ENCODE results near the gene PHACTR4.
"Not testable (repeated sequence)": the region's sequence is repeated elsewhere in the genome, so short reads cannot be mapped to it uniquely, and the experiment has no call there.

PHACTR4 gene

DNA sequence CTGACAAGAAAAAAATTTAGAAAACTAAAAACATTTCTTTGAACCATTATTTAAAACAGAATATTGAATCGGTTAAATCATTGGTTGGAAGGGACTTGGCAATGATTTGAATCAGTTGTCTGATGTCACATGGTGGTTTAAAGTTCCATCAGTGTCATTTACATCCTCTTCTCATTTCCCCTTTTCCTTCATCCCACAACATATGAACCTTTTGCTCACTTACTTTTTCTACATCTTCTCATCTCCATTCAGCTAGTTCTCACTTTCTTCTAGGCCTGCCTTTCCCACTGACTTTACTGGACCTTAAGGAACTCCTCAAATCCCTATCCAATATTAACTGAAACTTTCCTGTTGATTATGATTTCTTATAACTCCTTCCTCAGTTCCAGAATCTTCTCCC, 58.5 kb downstream of the PHACTR4 start:
- H3K27ac Mint-ChIP-seq = no peak overlapping the region
- H3K4me1 Mint-ChIP-seq = peaks cover 6% of the 10 kb centered on the region
- no peaks in the 10 kb centered on the region for H3K9me3 Mint-ChIP-seq
- peaks cover 5% of the 10 kb centered on the region for H3K36me3 Mint-ChIP-seq
- DNase-seq (ENCODE audit: low spot score in 2 of 2) = no peak
- H3K4me3 Mint-ChIP-seq = no peak overlapping the region
- ATAC-seq (ENCODE audit: low read depth) = peak; percentile 46
- no peaks in the 10 kb centered on the region for H3K27me3 Mint-ChIP-seq

DNA sequence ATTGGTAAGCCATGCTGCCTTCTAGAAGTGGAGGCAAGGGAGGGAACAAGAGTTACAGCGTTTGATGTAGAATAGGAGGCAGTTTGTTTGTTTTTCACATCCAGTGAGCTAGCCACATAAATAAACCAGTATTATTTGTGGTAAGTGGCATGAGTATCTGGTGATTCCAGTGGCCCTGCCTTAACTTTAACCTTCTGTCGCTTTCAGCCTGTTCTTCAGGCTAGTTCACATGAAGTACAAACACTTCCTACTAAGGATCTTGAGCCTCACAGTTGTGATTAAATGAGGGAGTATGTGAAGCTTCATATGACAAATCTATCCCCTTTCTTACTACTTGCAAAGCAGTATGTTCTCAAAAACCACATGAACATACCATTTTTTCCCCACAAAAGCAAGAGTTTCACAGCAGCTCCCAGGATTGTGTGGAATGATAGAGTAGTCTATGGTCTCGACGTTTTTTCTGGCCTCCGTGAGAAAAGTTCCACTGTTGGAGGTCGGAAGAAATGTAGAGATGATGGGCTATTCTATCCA, 59.5 kb downstream of the PHACTR4 start:
- Mint-ChIP-seq H3K4me1 (peaks cover 6% of the 10 kb centered on the region), H3K9me3 (no peaks in the 10 kb centered on the region), H3K4me3 (no peak overlapping the region), H3K36me3 (peaks cover 5% of the 10 kb centered on the region), H3K27ac (peak overlapping the region; percentile 14), H3K27me3 (no peaks in the 10 kb centered on the region)
- ATAC-seq (ENCODE audit: low read depth) (no peak), DNase-seq (ENCODE audit: low spot score in 2 of 2) (no peak)

DNA sequence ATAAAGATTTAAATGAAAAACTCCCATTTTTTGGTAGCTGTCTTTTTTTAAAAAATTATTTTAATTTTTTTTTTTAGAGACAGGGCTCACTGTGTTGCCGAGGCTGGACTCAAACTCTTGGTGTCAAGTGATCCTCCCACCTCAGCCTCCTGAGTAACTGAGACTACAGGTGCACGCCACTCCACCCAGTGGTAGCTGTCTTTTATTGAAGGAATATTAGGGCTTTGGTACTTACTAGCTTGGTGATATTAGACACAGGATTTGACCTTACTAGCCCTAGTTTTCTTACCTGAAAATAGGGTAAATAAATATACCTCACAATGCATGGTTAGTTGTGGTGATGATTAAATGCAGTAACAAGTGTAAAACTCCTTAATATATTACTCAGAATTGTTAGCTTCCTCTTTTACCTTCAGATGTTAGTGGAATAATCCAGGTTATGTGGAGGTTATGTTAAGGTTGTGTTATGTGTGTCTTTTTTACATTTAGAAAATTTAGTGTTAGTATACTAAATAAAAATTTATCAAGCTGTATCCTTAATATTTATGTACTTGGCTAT, 66.8 kb downstream of the PHACTR4 start:
- Mint-ChIP-seq H3K27me3 (no peaks in the 10 kb centered on the region), H3K36me3 (peaks cover 7% of the 10 kb centered on the region), H3K4me1 (peaks cover 3% of the 10 kb centered on the region), H3K4me3 (no peak overlapping the region), H3K9me3 (no peaks in the 10 kb centered on the region), H3K27ac (no peak overlapping the region)
- ATAC-seq (ENCODE audit: low read depth) (no peak), DNase-seq (ENCODE audit: low spot score in 2 of 2) (no peak)

DNA sequence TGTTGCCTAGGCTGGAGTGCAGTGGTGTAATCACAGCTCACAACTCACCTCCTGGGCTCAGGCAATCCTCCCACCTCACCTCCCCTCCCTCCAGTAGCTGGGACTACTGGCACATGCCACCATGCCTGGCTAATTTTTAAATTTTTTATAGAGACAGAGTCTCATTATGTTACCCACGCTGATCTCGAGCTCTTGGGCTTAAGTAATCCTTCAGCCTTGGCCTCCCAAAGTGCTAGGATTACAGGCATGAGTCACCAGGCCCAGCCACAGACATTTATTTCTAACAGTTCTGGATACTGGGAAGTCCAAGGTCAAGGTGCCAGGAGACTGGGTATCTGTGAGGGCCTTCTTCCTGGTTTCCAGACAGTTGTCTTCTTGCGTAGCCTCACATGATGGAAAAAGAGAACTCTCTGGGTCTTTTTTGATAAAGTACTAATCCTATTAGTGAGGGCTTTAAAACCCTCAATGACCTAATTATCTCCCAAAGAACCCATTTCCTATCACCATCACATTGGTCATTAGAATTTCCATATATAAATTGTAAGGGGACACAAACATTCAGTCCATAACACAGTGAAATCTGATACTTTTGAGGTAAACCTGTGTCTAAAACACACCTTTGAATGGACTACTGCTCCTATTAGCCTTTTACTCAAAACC, 67.9 kb downstream of the PHACTR4 start:
- H3K27me3 Mint-ChIP-seq = no peaks in the 10 kb centered on the region
- no peak overlapping the region for H3K4me3 Mint-ChIP-seq
- peaks cover 7% of the 10 kb centered on the region for H3K36me3 Mint-ChIP-seq
- H3K27ac Mint-ChIP-seq = no peak overlapping the region
- peaks cover 3% of the 10 kb centered on the region for H3K4me1 Mint-ChIP-seq
- DNase-seq (ENCODE audit: low spot score in 2 of 2) (no peak), ATAC-seq (ENCODE audit: low read depth) (no peak)
- no peaks in the 10 kb centered on the region for H3K9me3 Mint-ChIP-seq

DNA sequence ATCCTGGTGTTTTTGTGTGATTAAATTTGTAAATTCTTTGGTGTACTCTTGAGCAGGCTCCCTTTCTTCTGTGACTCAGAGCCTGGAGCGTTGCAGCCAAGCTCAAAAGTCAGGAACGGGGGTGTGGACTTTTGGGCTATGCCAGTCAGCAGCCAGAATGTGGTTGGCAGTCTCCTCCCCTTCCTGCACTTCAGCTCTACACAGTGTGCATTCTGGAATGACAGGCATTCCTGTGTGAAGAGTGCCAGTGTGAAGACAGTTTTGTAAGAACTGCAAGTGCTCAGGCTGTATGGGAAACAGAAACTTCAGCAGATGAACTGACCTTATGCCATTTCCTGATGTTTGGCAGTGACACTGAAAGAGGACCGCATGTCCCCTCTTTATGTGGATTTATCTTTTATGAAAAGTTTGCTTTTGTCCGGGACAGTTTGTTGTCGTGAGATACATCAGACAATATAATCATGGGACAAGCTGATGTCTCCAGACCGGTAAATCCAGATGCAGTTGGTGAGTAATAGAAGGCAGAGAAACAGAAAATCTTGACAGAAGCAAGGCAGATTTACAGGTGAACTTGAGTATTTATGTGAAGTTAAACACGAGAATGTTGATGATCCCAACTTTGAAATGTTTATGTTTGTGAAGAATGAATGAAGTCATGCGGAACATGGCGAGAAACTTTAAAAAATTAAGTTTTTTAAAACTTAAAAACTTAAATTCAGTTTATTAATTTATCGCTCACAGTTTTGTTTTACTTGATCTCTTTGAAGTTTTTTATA, 68.6 kb downstream of the PHACTR4 start:
- Mint-ChIP-seq H3K4me3 (no peak overlapping the region), H3K36me3 (peaks cover 7% of the 10 kb centered on the region), H3K27me3 (no peaks in the 10 kb centered on the region), H3K9me3 (no peaks in the 10 kb centered on the region), H3K27ac (no peak overlapping the region), H3K4me1 (peaks cover 3% of the 10 kb centered on the region)
- DNase-seq (ENCODE audit: low spot score in 2 of 2) (no peak), ATAC-seq (ENCODE audit: low read depth) (no peak)

DNA sequence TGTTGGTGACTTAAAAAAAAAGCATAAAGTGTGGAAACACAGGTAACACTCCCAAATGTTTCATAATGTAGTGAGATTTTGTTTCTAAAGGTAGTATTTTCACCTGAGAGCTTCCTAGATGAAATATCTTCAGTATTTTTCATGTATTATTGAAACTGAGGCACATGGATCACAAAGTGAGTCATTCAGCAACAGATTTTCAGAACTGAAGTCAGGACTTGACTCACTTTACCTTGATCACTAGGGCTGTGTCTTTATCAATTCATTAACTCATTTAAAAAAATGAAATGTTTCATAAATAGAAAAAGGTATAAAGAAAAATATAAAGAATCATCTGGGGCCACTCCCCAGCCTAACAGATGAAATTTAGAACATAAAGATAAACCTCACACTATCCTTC, 69.8 kb downstream of the PHACTR4 start:
- ATAC-seq (ENCODE audit: low read depth) (no peak), DNase-seq (ENCODE audit: low spot score in 2 of 2) (no peak)
- Mint-ChIP-seq H3K27ac (no peak overlapping the region), H3K27me3 (no peaks in the 10 kb centered on the region), H3K36me3 (peaks cover 14% of the 10 kb centered on the region), H3K4me1 (peaks cover 3% of the 10 kb centered on the region), H3K4me3 (no peak overlapping the region), H3K9me3 (no peaks in the 10 kb centered on the region)

DNA sequence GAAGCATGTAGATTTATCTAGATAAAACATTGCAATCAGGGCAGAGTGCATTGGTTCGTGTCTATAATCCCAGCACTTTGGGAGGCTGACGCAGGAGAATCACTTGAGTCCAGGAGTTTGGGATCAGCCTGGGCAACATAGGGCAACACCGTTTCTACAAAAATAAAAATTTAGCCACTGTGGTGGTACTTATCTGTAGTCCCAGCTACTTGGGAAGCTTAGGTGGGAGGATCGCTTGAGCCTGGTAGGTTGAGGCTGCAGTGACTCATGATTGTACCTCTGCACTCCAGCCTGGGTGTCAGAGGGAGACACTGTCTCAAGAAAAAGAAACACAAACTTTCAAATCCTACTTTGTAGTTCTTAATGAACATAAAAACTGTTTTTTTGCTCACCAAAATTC, 72.1 kb downstream of the PHACTR4 start:
- DNase-seq (ENCODE audit: low spot score in 2 of 2) (no peak), ATAC-seq (ENCODE audit: low read depth) (no peak)
- Mint-ChIP-seq H3K36me3 (peaks cover 16% of the 10 kb centered on the region), H3K9me3 (no peaks in the 10 kb centered on the region), H3K4me1 (peaks cover 9% of the 10 kb centered on the region), H3K4me3 (no peak overlapping the region), H3K27ac (no peak overlapping the region), H3K27me3 (no peaks in the 10 kb centered on the region)

DNA sequence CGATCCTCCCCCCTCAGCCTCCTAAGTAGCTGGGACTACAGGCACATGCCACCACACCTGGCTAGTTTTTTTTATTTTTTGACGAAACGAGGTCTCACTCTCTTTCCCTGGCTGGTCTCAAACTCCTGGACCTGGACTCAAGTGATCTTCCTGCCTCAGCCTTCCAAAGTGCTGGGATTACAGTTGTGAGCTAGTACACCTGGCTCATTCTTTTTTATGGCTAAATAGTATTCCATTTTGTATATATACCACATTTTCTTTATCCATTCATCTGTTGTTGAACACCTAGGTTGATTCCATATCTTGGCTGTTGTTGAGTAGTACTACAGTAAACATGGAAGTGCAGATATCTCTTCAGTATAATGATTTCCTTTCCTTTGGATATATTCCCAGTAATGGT, 74.0 kb downstream of the PHACTR4 start:
- no peaks in the 10 kb centered on the region for H3K9me3 Mint-ChIP-seq
- no peak overlapping the region for H3K27ac Mint-ChIP-seq
- no peak for ATAC-seq (ENCODE audit: low read depth)
- H3K4me3 Mint-ChIP-seq = no peak overlapping the region
- peaks cover 13% of the 10 kb centered on the region for H3K36me3 Mint-ChIP-seq
- peaks cover 15% of the 10 kb centered on the region for H3K4me1 Mint-ChIP-seq
- DNase-seq (ENCODE audit: low spot score in 2 of 2) = no peak
- no peaks in the 10 kb centered on the region for H3K27me3 Mint-ChIP-seq

DNA sequence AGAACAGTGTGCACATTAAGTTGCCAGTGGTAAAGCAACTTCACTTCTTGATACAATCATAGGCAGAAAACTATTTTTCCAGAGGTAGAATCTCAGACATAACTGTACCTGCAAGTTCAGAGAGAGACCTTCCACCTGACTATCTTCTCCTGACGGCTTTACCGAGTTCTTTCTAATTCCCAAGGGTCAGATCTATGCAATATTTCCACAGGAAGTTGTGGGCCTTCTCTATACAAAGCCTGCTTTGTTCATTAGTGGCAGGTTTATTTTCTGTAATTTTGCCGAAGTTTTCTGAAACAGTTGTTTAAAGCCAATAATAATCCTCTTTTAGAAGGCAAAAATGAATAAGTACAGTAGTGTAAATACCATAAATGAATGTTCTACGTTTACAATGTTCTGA, 78.1 kb downstream of the PHACTR4 start:
- peaks cover 11% of the 10 kb centered on the region for H3K4me1 Mint-ChIP-seq
- ATAC-seq (ENCODE audit: low read depth) (no peak), DNase-seq (ENCODE audit: low spot score in 2 of 2) (no peak)
- H3K36me3 Mint-ChIP-seq = peaks cover 9% of the 10 kb centered on the region
- peak overlapping the region; percentile 5 for H3K4me3 Mint-ChIP-seq
- no peaks in the 10 kb centered on the region for H3K27me3 Mint-ChIP-seq
- H3K27ac Mint-ChIP-seq = peak overlapping the region; percentile 67
- H3K9me3 Mint-ChIP-seq = no peaks in the 10 kb centered on the region

DNA sequence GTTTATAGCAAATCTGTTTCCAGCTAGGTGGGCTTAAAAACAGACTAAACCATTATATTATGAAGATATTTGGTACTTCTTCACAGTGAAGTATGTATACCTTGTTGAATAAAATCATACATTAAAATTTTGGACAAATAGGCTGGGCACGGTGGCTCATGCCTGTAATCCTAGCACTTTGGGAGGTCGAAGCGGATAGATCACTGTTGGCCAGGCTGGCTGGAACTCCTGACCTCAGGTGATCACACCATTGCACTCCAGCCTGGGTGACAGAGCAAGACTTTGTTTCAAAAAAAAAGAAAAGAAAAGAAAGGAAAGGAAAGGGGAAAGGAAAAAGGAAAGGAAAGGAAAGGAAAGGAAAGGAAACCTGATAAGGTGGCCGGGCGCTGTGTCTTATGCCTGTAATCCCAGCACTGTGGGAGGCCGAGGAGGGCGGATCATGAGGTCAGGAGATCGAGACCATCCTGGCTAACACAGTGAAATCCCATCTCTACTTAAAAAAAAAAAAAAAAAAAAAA, 78.6 kb downstream of the PHACTR4 start:
- ATAC-seq (ENCODE audit: low read depth); H3K9me3 Mint-ChIP-seq; DNase-seq (ENCODE audit: low spot score in 2 of 2); H3K27me3 Mint-ChIP-seq; H3K4me3 Mint-ChIP-seq: not testable (repeated sequence)
- Mint-ChIP-seq H3K4me1 (peaks cover 11% of the 10 kb centered on the region), H3K27ac (peak overlapping the region; percentile 67), H3K36me3 (peaks cover 11% of the 10 kb centered on the region)

DNA sequence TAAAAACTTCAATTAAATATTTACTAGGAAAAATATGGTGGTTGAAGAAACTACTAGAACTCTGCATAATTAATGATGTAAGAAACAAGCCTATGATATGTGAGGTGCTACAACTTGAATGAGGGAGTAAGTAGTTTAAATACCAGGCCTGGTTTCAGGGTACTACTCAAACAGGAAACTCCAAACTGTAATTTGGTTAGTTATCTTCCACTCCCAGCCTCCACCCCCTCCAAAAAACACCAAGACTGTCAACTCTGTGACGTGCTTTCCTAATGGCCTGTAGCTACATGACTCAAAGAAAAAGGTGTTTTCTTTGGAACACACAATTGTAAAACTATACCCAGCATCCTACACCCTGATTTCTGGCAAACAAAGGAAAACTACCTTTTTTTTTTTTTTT, 80.4 kb downstream of the PHACTR4 start:
- DNase-seq (ENCODE audit: low spot score in 2 of 2) = no peak
- Mint-ChIP-seq H3K27ac (no peak overlapping the region), H3K9me3 (no peaks in the 10 kb centered on the region), H3K27me3 (no peaks in the 10 kb centered on the region), H3K4me3 (no peak overlapping the region), H3K4me1 (peaks cover 11% of the 10 kb centered on the region), H3K36me3 (peaks cover 8% of the 10 kb centered on the region)
- no peak for ATAC-seq (ENCODE audit: low read depth)

DNA sequence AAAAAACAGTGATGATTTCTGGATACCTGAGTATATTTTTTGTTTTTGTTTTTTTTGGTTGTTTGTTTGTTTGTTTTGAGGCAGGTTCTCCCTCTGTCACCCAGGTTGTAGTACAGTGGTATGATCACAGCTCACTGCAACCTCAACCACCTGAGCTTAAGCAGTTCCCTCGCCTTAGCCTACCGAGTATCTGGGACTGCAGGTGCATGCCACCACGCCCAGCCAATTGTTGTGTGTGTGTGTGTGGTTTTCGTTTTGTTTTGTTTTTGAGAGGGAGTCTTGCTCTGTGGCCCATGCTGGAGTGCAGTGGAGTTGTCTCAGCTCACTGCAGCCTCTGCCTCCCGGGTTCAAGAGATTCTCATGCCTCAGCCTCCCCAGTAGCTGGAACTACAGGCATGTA, 81.0 kb downstream of the PHACTR4 start:
- no peak for ATAC-seq (ENCODE audit: low read depth)
- H3K9me3 Mint-ChIP-seq = no peaks in the 10 kb centered on the region
- peaks cover 8% of the 10 kb centered on the region for H3K36me3 Mint-ChIP-seq
- DNase-seq (ENCODE audit: low spot score in 2 of 2) = no peak
- H3K27me3 Mint-ChIP-seq = no peaks in the 10 kb centered on the region
- no peak overlapping the region for H3K27ac Mint-ChIP-seq
- no peak overlapping the region for H3K4me3 Mint-ChIP-seq
- peaks cover 11% of the 10 kb centered on the region for H3K4me1 Mint-ChIP-seq

DNA sequence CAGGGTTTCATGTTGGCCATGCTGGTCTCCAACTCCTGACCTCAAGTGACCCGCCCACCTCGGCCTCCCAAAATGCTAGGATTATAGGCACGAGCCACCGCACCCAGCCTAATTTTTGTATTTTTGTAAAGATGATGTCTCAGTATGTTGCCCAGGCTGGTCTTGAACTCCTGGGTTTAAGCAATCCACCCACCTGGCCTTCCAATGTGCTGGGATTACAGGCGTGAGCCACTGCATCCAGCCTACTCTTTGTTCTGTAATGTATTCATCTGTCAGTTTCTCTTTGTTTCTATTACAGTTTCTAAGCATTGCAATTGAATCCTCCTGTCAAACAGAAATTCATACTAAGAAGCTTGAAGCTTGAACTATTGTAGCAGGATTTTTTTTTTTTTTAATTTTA, 81.5 kb downstream of the PHACTR4 start:
- H3K4me3 Mint-ChIP-seq = no peak overlapping the region

DNA sequence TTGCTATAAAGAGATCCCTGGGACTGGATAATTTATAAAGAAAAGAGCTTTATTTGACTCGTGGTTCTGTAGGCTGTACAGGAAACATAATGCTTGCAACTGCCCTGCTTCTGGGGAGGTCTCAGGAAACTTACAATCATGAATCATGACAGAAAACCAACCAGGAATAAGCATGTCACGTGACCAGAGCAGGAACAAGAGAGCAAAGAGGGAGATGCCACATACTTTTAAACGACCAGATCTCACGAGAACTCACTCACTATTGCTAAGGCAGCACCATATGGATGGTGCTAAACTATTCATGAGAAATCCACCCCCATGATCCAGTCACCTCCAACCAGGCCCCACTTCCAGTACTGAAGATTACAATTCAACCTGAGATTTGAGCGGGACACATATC, 86.5 kb downstream of the PHACTR4 start:
- peaks cover 9% of the 10 kb centered on the region for H3K36me3 Mint-ChIP-seq
- no peak overlapping the region for H3K27ac Mint-ChIP-seq

More for the DNA sequence above, 81.5 kb downstream of the PHACTR4 start:
- no peak for ATAC-seq (ENCODE audit: low read depth)
- Mint-ChIP-seq H3K27ac (no peak overlapping the region), H3K27me3 (no peaks in the 10 kb centered on the region), H3K9me3 (no peaks in the 10 kb centered on the region), H3K4me1 (peaks cover 10% of the 10 kb centered on the region), H3K36me3 (peaks cover 8% of the 10 kb centered on the region)
- DNase-seq (ENCODE audit: low spot score in 2 of 2) = no peak

More for the DNA sequence above, 86.5 kb downstream of the PHACTR4 start:
- H3K4me1 Mint-ChIP-seq = no peaks in the 10 kb centered on the region
- H3K4me3 Mint-ChIP-seq = no peak overlapping the region
- no peaks in the 10 kb centered on the region for H3K27me3 Mint-ChIP-seq
- no peak for DNase-seq (ENCODE audit: low spot score in 2 of 2)
- no peak for ATAC-seq (ENCODE audit: low read depth)
- H3K9me3 Mint-ChIP-seq = no peaks in the 10 kb centered on the region
